SK-N-SH (cell line): ENCODE measurements around the gene MEG3. TPM values are rescaled to one million over a fixed set of nuclear protein-coding genes. Genes with fewer than 3 reads are reported as not detected.

Experiments used
- CTCF ChIA-PET: fragments of 300-600, 350-600 bp; formaldehyde crosslinking; extraction: SDS; loops from one replicate; lab custom pipeline; 2021; lab: Yijun Ruan, JAX
- POLR2A ChIA-PET: fragments of 350-600 bp; sonication (Branson Sonifier 250); formaldehyde crosslinking; extraction: SDS; loops from one replicate; lab custom pipeline; 2020; ENCODE audit warnings: antibody characterized with exemption, inconsistent platforms; lab: Yijun Ruan, JAX
- DNase-seq: peaks from one replicate; pipeline ENCODE4 v3.0.0; 2012
- H2AFZ ChIP-seq: fragments of 200-600 bp; sonication (generic); 2 replicates; pipeline ENCODE4 v1.8.1; 2016; ENCODE audit warnings: antibody characterized with exemption, mild to moderate bottlenecking, low read depth
- H3F3A ChIP-seq: fragments of 200-600 bp; sonication (generic); replicated peaks from 2 replicates; pipeline ENCODE3; 2016; ENCODE audit warnings: antibody characterized with exemption, mild to moderate bottlenecking; ENCODE audit not compliant: insufficient read depth
- H3K27ac ChIP-seq, 2 experiments: fragments of 200-500 bp in 1 of 2; fragments of 200-600 bp in 1 of 2; sonication (Bioruptor generic) in 1 of 2; sonication (generic), shearing (Covaris generic) in 1 of 2; 2 replicates each; pipeline versions ENCODE4 v1.5.1 to v1.6.1; 2014 to 2016; ENCODE audit warnings: low read depth in 2 of 2, inconsistent platforms in 1 of 2, low read length in 1 of 2, mild to moderate bottlenecking in 1 of 2, mixed read lengths in 1 of 2
- H3K27me3 ChIP-seq: fragments of 200-600 bp; sonication (generic), shearing (Covaris generic); 2 replicates; pipeline ENCODE4 v1.6.1; 2016; ENCODE audit warnings: mixed run types; ENCODE audit not compliant: insufficient read depth
- H3K36me3 ChIP-seq, 2 experiments: fragments of 200-500 bp in 1 of 2; fragments of 200-600 bp in 1 of 2; sonication (Bioruptor generic) in 1 of 2; sonication (generic) in 1 of 2; replicated peaks in 1 of 2; 2 replicates each; pipeline versions ENCODE3 to v1.5.1; 2014 to 2016; ENCODE audit warnings: low read length in 1 of 2, mild to moderate bottlenecking in 1 of 2; ENCODE audit not compliant: insufficient read depth in 2 of 2, control insufficient read depth in 1 of 2
- H3K4me1 ChIP-seq, 2 experiments: fragments of 200-500 bp in 1 of 2; fragments of 200-600 bp in 1 of 2; sonication (Bioruptor generic) in 1 of 2; sonication (generic), shearing (Covaris generic) in 1 of 2; 2 replicates each; pipeline versions ENCODE4 v1.5.1 to v1.6.1; 2014 to 2016; ENCODE audit warnings: low read depth in 1 of 2, low read length in 1 of 2, mixed run types in 1 of 2; ENCODE audit not compliant: insufficient read depth in 2 of 2, control insufficient read depth in 1 of 2
- H3K4me2 ChIP-seq: fragments of 200-600 bp; sonication (generic), shearing (Covaris generic); 2 replicates; pipeline ENCODE4 v1.6.1; 2017; ENCODE audit warnings: mixed run types
- H3K4me3 ChIP-seq, 2 experiments: fragments of 200-500 bp in 1 of 2; fragments of 200-600 bp in 1 of 2; sonication (Bioruptor generic) in 1 of 2; sonication (generic), shearing (Covaris generic) in 1 of 2; 2 replicates each; pipeline versions ENCODE4 v1.5.1 to v1.8.1; 2014 to 2016; ENCODE audit warnings: low read depth in 2 of 2, inconsistent platforms in 1 of 2, low read length in 1 of 2, mild to moderate bottlenecking in 1 of 2, mixed read lengths in 1 of 2, moderate library complexity in 1 of 2
- H3K79me2 ChIP-seq: fragments of 200-600 bp; sonication (generic); 2 replicates; pipeline ENCODE4 v1.8.1; 2017; ENCODE audit warnings: mild to moderate bottlenecking; ENCODE audit not compliant: insufficient read depth
- H3K9ac ChIP-seq: fragments of 200-600 bp; sonication (generic); 2 replicates; pipeline ENCODE4 v1.6.1; 2017; ENCODE audit warnings: mixed run types
- H3K9me2 ChIP-seq: fragments of 200-600 bp; sonication (generic); 2 replicates; pipeline ENCODE4 v1.6.1; 2017; ENCODE audit warnings: mixed run types
- H3K9me3 ChIP-seq: fragments of 200-600 bp; sonication (generic); 2 replicates; pipeline ENCODE4 v1.6.1; 2017; ENCODE audit warnings: mixed run types, mild to moderate bottlenecking, moderate library complexity
- H4K20me1 ChIP-seq: fragments of 200-600 bp; sonication (generic); 2 replicates; pipeline ENCODE4 v1.6.1; 2017; ENCODE audit warnings: mild to moderate bottlenecking, mixed run types; ENCODE audit not compliant: insufficient read depth
- CTCF ChIP-seq: fragments of 200-600 bp; sonication (generic); IDR thresholded peaks from 2 replicates; pipeline ENCODE4 v1.6.1; 2017; ENCODE audit warnings: antibody characterized with exemption, mild to moderate bottlenecking, moderate library complexity
- FOXJ3 ChIP-seq: sonication (generic); formaldehyde crosslinking; IDR thresholded peaks from 2 replicates; pipeline ENCODE4 v1.5.1; 2020; ENCODE audit warnings: mild to moderate bottlenecking, missing genetic modification reagents
- GATA2 ChIP-seq: sonication (generic); formaldehyde crosslinking; IDR thresholded peaks from 2 replicates; pipeline ENCODE4 v1.5.0; 2020; ENCODE audit warnings: mild to moderate bottlenecking, missing genetic modification reagents
- JUND ChIP-seq: IDR thresholded peaks from 2 replicates; pipeline ENCODE4 v1.4.0; 2012
- MEF2A ChIP-seq: IDR thresholded peaks from 2 replicates; pipeline ENCODE4 v1.4.0; 2012; ENCODE audit warnings: low read depth, borderline replicate concordance
- MXI1 ChIP-seq: IDR thresholded peaks from 2 replicates; pipeline ENCODE4 v1.6.1; 2012; ENCODE audit warnings: mild to moderate bottlenecking, low read depth, low read length, improper control_type of control experiment
- PBX3 ChIP-seq: IDR thresholded peaks from 2 replicates; pipeline ENCODE4; 2012
- RAD21 ChIP-seq: IDR thresholded peaks from 2 replicates; pipeline ENCODE4 v1.6.1; 2012; ENCODE audit warnings: mild to moderate bottlenecking, low read length
- SIN3A ChIP-seq: IDR thresholded peaks from 2 replicates; pipeline ENCODE4 v1.6.1; 2012; ENCODE audit warnings: low read depth, mild to moderate bottlenecking, low read length, moderate library complexity, borderline replicate concordance
- SMC3 ChIP-seq: IDR thresholded peaks from 2 replicates; pipeline ENCODE4 v1.6.1; 2012; ENCODE audit warnings: low read depth, low read length, improper control_type of control experiment
- TAF1 ChIP-seq: IDR thresholded peaks from 2 replicates; pipeline ENCODE4 v1.6.1; 2012; ENCODE audit warnings: low read depth, mild to moderate bottlenecking, low read length, moderate library complexity, borderline replicate concordance
- WGBS: methylation state at CpG from one replicate; pipeline ENCODE4 v1.1.6; 2017; ENCODE audit warnings: low lambda C conversion rate; 5-methylcytosine and 5-hydroxymethylcytosine counted together
- polyA plus RNA-seq, 3 experiments: library from polyadenylated mRNA; depleted of rRNA; stranded (reverse); fragments of >200 nt; gene quantifications; 2 replicates each; pipeline ENCODE4 v1.2.3, GENCODE V29; 2012
- TF ChIP-seq, protein P1 (sequence below): IDR thresholded peaks from 2 replicates; pipeline ENCODE4 v1.6.1; 2012; ENCODE audit warnings: mild to moderate bottlenecking, low read depth, low read length, moderate library complexity
- TF ChIP-seq, protein P2 (sequence below): fragments of 150-350 bp; IDR thresholded peaks from 2 replicates; pipeline ENCODE4 v1.6.1; 2017; ENCODE audit warnings: antibody characterized with exemption, low read length, low read depth, borderline replicate concordance
- TF ChIP-seq, protein P3 (sequence below): IDR thresholded peaks from 2 replicates; pipeline ENCODE4 v1.4.0; 2012; ENCODE audit warnings: low read depth, borderline replicate concordance

Gene MEG3
- polyA plus RNA-seq, 1 of the 3 experiments (the other 2 are of a cell fraction), result not detected

- Histone ChIP-seq H3K4me2 (no peak overlapping the region), H3K9ac (no peak overlapping the region), H3F3A (no peaks in the 10 kb centered on the region), H3K4me1 (peaks cover 0 to 6% of the 10 kb centered on the region in 2 experiments; a peak in 2 of 4 replicates), H4K20me1 (no peaks in the 10 kb centered on the region), H3K4me3 (no peak overlapping the region), H3K27me3 (no peaks in the 10 kb centered on the region), H3K9me2 (no peaks in the 10 kb centered on the region), H3K27ac (no peak overlapping the region), H3K79me2 (no peaks in the 10 kb centered on the region), H3K9me3 (no peaks in the 10 kb centered on the region), H2AFZ (no peak overlapping the region), H3K36me3 (no peaks in the 10 kb centered on the region)
- POLR2A ChIA-PET, result no interaction called here
- peak; percentile 20 for DNase-seq
- CTCF ChIA-PET, result no interaction called here
- 80% methylated on average over 4 of the region's 8 CpGs for WGBS
- TF ChIP-seq FOXJ3, result no peak
- TF ChIP-seq MXI1, result no peak
- TF ChIP-seq, protein P1, sequence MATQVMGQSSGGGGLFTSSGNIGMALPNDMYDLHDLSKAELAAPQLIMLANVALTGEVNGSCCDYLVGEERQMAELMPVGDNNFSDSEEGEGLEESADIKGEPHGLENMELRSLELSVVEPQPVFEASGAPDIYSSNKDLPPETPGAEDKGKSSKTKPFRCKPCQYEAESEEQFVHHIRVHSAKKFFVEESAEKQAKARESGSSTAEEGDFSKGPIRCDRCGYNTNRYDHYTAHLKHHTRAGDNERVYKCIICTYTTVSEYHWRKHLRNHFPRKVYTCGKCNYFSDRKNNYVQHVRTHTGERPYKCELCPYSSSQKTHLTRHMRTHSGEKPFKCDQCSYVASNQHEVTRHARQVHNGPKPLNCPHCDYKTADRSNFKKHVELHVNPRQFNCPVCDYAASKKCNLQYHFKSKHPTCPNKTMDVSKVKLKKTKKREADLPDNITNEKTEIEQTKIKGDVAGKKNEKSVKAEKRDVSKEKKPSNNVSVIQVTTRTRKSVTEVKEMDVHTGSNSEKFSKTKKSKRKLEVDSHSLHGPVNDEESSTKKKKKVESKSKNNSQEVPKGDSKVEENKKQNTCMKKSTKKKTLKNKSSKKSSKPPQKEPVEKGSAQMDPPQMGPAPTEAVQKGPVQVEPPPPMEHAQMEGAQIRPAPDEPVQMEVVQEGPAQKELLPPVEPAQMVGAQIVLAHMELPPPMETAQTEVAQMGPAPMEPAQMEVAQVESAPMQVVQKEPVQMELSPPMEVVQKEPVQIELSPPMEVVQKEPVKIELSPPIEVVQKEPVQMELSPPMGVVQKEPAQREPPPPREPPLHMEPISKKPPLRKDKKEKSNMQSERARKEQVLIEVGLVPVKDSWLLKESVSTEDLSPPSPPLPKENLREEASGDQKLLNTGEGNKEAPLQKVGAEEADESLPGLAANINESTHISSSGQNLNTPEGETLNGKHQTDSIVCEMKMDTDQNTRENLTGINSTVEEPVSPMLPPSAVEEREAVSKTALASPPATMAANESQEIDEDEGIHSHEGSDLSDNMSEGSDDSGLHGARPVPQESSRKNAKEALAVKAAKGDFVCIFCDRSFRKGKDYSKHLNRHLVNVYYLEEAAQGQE, result no peak
- no peak for TF ChIP-seq MEF2A
- no peak for TF ChIP-seq PBX3
- no peak for TF ChIP-seq TAF1
- TF ChIP-seq, protein P2, sequence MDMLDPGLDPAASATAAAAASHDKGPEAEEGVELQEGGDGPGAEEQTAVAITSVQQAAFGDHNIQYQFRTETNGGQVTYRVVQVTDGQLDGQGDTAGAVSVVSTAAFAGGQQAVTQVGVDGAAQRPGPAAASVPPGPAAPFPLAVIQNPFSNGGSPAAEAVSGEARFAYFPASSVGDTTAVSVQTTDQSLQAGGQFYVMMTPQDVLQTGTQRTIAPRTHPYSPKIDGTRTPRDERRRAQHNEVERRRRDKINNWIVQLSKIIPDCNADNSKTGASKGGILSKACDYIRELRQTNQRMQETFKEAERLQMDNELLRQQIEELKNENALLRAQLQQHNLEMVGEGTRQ, result no peak
- TF ChIP-seq GATA2, result no peak
- TF ChIP-seq JUND, result no peak
- no peak for TF ChIP-seq CTCF
- no peak for TF ChIP-seq RAD21
- no peak for TF ChIP-seq SIN3A
- TF ChIP-seq, protein P3, sequence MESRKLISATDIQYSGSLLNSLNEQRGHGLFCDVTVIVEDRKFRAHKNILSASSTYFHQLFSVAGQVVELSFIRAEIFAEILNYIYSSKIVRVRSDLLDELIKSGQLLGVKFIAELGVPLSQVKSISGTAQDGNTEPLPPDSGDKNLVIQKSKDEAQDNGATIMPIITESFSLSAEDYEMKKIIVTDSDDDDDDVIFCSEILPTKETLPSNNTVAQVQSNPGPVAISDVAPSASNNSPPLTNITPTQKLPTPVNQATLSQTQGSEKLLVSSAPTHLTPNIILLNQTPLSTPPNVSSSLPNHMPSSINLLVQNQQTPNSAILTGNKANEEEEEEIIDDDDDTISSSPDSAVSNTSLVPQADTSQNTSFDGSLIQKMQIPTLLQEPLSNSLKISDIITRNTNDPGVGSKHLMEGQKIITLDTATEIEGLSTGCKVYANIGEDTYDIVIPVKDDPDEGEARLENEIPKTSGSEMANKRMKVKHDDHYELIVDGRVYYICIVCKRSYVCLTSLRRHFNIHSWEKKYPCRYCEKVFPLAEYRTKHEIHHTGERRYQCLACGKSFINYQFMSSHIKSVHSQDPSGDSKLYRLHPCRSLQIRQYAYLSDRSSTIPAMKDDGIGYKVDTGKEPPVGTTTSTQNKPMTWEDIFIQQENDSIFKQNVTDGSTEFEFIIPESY, result no peak
- TF ChIP-seq SMC3, result no peak
Measured at GRCh38 chr14:100858838-100859220, 32.9 kb downstream of the MEG3 start.
